C4-2B (cell line): ENCODE measurements around the gene TYMP.

Source experiments
- ZFX ChIP-seq: fragments of 450-650 bp; IDR thresholded peaks from 2 replicates; pipeline ENCODE4 v1.6.1; 2017
- TF ChIP-seq, protein P1 (sequence below): fragments of 450-650 bp; conservative IDR thresholded peaks from 2 replicates; pipeline ENCODE4 v1.5.1; 2017; ENCODE audit warnings: mild to moderate bottlenecking

DNA sequence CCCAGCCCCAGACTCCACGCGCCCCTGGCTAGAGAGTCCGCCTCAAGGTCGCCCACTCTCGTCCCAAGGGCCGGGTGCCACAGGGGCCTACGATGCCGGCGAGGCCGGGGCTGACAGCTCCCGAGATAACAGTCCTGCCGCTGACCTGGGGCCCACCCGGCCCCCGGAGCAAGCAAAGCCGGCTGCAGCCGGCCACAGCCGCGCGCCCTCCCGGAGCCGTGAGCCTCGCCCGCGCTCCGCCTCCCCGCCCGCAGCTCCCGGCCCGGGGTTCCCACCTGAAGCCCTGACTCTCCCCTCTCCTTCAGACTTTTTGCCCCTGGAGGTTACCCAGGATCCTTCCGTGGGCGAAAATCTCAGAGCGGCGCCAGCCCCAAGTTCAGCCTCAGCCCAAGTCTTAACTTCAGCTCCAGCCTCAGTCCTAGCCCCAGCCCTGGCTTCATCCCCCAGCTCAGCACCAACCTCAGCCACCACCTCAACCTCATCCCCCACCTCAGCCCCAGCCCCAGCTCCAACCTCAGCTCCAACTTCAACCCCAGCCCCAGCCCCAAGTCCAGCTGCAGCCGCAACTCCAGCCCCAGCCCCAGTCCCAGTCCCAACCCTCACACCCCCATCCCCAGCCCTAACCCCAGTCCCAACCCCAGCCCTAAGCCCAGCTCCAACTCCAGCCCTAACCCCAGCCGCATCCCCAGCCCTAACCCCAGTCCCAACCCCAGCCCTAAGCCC lies 17.6 kb upstream of the TYMP start:
- TF ChIP-seq, protein P1, sequence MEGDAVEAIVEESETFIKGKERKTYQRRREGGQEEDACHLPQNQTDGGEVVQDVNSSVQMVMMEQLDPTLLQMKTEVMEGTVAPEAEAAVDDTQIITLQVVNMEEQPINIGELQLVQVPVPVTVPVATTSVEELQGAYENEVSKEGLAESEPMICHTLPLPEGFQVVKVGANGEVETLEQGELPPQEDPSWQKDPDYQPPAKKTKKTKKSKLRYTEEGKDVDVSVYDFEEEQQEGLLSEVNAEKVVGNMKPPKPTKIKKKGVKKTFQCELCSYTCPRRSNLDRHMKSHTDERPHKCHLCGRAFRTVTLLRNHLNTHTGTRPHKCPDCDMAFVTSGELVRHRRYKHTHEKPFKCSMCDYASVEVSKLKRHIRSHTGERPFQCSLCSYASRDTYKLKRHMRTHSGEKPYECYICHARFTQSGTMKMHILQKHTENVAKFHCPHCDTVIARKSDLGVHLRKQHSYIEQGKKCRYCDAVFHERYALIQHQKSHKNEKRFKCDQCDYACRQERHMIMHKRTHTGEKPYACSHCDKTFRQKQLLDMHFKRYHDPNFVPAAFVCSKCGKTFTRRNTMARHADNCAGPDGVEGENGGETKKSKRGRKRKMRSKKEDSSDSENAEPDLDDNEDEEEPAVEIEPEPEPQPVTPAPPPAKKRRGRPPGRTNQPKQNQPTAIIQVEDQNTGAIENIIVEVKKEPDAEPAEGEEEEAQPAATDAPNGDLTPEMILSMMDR, result no peak
- TF ChIP-seq ZFX, result no peak
